HCT116 (cell line): ENCODE data around the gene INPP5E. TPM values are rescaled to one million over a fixed set of nuclear protein-coding genes. Genes with fewer than 3 reads are reported as not detected.

Experiments used
- ATAC-seq: fragments of 200-7000 bp; cut with Tn5 transposase; 2 replicates; pipeline ENCODE4 v1.9.1; 2020; ENCODE audit warnings: mild to moderate bottlenecking, moderate library complexity
- BruUV-seq: library from RNA; stranded (reverse); fragments of 400-500 nt; replicated peaks from 2 replicates; lab custom pipeline; 2021; lab: Mats Ljungman, UMichigan
- CTCF ChIA-PET: fragments of 300-600 bp; sonication (Branson Sonifier 250); formaldehyde crosslinking; loops from one replicate; lab custom pipeline; 2021; ENCODE audit warnings: antibody characterized with exemption; lab: Charles Lee
- POLR2A ChIA-PET: fragments of 300-600, 350-600 bp; sonication (Branson Sonifier 250); formaldehyde crosslinking; loops from one replicate; lab custom pipeline; 2021; ENCODE audit warnings: antibody characterized with exemption; lab: Charles Lee
- RAD21 ChIA-PET, 2 experiments: fragments of 300-600 bp; sonication (Branson Sonifier 250); formaldehyde crosslinking; loops; one replicate each; lab custom pipeline; 2023; ENCODE audit warnings: low total read pairs in 2 of 2; ENCODE audit not compliant: uncharacterized antibody in 2 of 2, unreplicated experiment in 2 of 2, low non-redundant PET in 1 of 2; lab: Charles Lee
- DNase-seq: peaks from one replicate; pipeline ENCODE4 v3.0.0-alpha.2; 2010; ENCODE audit warnings: low read depth, low spot score
- H2AFZ ChIP-seq: fragments of 200-600 bp; shearing (Covaris generic), sonication (generic); 2 replicates; pipeline ENCODE4 v1.6.1; 2017; ENCODE audit warnings: low read depth, mixed run types, mixed read lengths, antibody characterized with exemption, low read length; ENCODE audit not compliant: poor library complexity, severe bottlenecking
- H3K27ac ChIP-seq: 2 replicates; pipeline ENCODE4 v1.5.1; 2012; ENCODE audit warnings: low read depth, low read length
- H3K27me3 ChIP-seq: fragments of 200-600 bp; sonication (generic); 2 replicates; pipeline ENCODE4 v1.6.1; 2016; ENCODE audit warnings: mixed run types, low read length, mixed read lengths; ENCODE audit not compliant: insufficient read depth
- H3K36me3 ChIP-seq, 2 experiments: fragments of 200-500 bp in 1 of 2; fragments of 200-600 bp in 1 of 2; sonication (Bioruptor generic) in 1 of 2; sonication (generic) in 1 of 2; 2 replicates each; pipeline versions ENCODE4 v1.5.1 to v1.6.1; 2014 to 2016; ENCODE audit warnings: low read length in 2 of 2, inconsistent platforms in 1 of 2, mixed read lengths in 1 of 2, mixed run types in 1 of 2; ENCODE audit not compliant: insufficient read depth in 2 of 2, control insufficient read depth in 1 of 2
- H3K4me1 ChIP-seq, 2 experiments: fragments of 200-600 bp in 1 of 2; sonication (generic) in 1 of 2; 2 replicates each; pipeline versions ENCODE4 v1.5.1 to v1.6.1; 2012 to 2017; ENCODE audit warnings: low read length in 2 of 2, inconsistent platforms in 1 of 2, mild to moderate bottlenecking in 1 of 2, mixed read lengths in 1 of 2, mixed run types in 1 of 2, moderate library complexity in 1 of 2; ENCODE audit not compliant: insufficient read depth in 2 of 2, control insufficient read depth in 1 of 2
- H3K4me2 ChIP-seq: fragments of 200-600 bp; sonication (generic); 2 replicates; pipeline ENCODE4 v1.6.1; 2017; ENCODE audit warnings: mixed run types, low read length, mixed read lengths
- H3K4me3 ChIP-seq, 2 experiments: fragments of 200-600 bp in 1 of 2; sonication (generic) in 1 of 2; replicated peaks in 1 of 2; 2 replicates each; pipeline ENCODE4 v1.5.1; 2011 to 2016; ENCODE audit warnings: low read length in 2 of 2, control low read depth in 1 of 2, low read depth in 1 of 2, mild to moderate bottlenecking in 1 of 2, mixed read lengths in 1 of 2, mixed run types in 1 of 2
- H3K79me2 ChIP-seq: fragments of 200-600 bp; sonication (generic); 2 replicates; pipeline ENCODE4 v1.6.1; 2017; ENCODE audit warnings: mild to moderate bottlenecking, mixed run types, low read length, moderate library complexity, mixed read lengths; ENCODE audit not compliant: insufficient read depth
- H3K9ac ChIP-seq: fragments of 200-600 bp; sonication (generic); 2 replicates; pipeline ENCODE4 v1.6.1; 2016; ENCODE audit warnings: low read length, mixed read lengths
- H3K9me2 ChIP-seq: fragments of 200-600 bp; sonication (generic), shearing (Covaris generic); 2 replicates; pipeline ENCODE4 v1.6.1; 2017; ENCODE audit warnings: mixed run types, mild to moderate bottlenecking, moderate library complexity; ENCODE audit not compliant: insufficient read depth
- H3K9me3 ChIP-seq, 2 experiments: fragments of 200-500 bp in 1 of 2; fragments of 200-600 bp in 1 of 2; sonication (Bioruptor generic) in 1 of 2; sonication (generic) in 1 of 2; 2 replicates each; pipeline ENCODE4 v1.6.1; 2014 to 2017; ENCODE audit warnings: low read length in 2 of 2, mixed read lengths in 2 of 2, inconsistent platforms in 1 of 2, low read depth in 1 of 2, mild to moderate bottlenecking in 1 of 2, mixed run types in 1 of 2, moderate library complexity in 1 of 2; ENCODE audit not compliant: control insufficient read depth in 1 of 2, insufficient read depth in 1 of 2
- H4K20me1 ChIP-seq: fragments of 200-600 bp; sonication (generic), shearing (Covaris generic); 2 replicates; pipeline ENCODE4 v1.6.1; 2017; ENCODE audit warnings: mixed run types, mild to moderate bottlenecking, moderate library complexity; ENCODE audit not compliant: insufficient read depth
- EGR1 ChIP-seq: IDR thresholded peaks from 2 replicates; pipeline ENCODE4 v1.6.1; 2012; ENCODE audit warnings: low read depth
- EZH2phosphoT487 ChIP-seq: fragments of 200-600 bp; IDR thresholded peaks from 2 replicates; pipeline ENCODE4 v1.6.1; 2018; ENCODE audit warnings: antibody characterized with exemption, borderline replicate concordance
- POLR2A ChIP-seq: IDR thresholded peaks from 2 replicates; pipeline ENCODE4 v1.7.0; 2011; ENCODE audit warnings: borderline replicate concordance; ENCODE audit not compliant: insufficient read depth, insufficient read length; ENCODE audit errors: extremely low read depth
- POLR2AphosphoS5 ChIP-seq: IDR thresholded peaks from 2 replicates; pipeline ENCODE4 v1.6.1; 2011; ENCODE audit warnings: mild to moderate bottlenecking, low read depth, low read length, moderate library complexity
- SIN3A ChIP-seq: IDR thresholded peaks from 2 replicates; pipeline ENCODE4 v1.6.1; 2012; ENCODE audit warnings: low read depth
- SP1 ChIP-seq: IDR thresholded peaks from 2 replicates; pipeline ENCODE4 v1.6.1; 2012; ENCODE audit warnings: low read depth
- TCF7L2 ChIP-seq: IDR thresholded peaks from 2 replicates; pipeline ENCODE4 v1.7.0; 2011; ENCODE audit warnings: borderline replicate concordance, inconsistent platforms; ENCODE audit not compliant: insufficient read depth, insufficient read length; ENCODE audit errors: extremely low read depth
- YY1 ChIP-seq: IDR thresholded peaks from 2 replicates; pipeline ENCODE4 v1.6.1; 2011; ENCODE audit warnings: low read length, low read depth, moderate library complexity, mild to moderate bottlenecking; ENCODE audit not compliant: insufficient replicate concordance; ENCODE audit errors: extremely low read depth
- ZFX ChIP-seq: fragments of 450-650 bp; IDR thresholded peaks from 2 replicates; pipeline ENCODE4 v1.6.1; 2017
- intact Hi-C: fragments of 100-400 bp; cut with micrococcal nuclease; formaldehyde crosslinking; loops from 2 replicates; pipeline ENCODE4 v1.10.0; 2022
- total RNA-seq: library from RNA; stranded (reverse); gene quantifications from one replicate; pipeline ENCODE4 v1.2.1, GENCODE V29; 2021; ENCODE audit not compliant: unreplicated experiment
- TF ChIP-seq, protein P1 (sequence below): IDR thresholded peaks from 2 replicates; pipeline ENCODE4 v1.6.1; 2012
- TF ChIP-seq, protein P2 (sequence below): IDR thresholded peaks from 2 replicates; pipeline ENCODE4 v1.6.1; 2012; ENCODE audit warnings: low read depth

INPP5E gene
- total RNA-seq, 1 experiment from 2014 or later = 23.8 TPM

DNA sequence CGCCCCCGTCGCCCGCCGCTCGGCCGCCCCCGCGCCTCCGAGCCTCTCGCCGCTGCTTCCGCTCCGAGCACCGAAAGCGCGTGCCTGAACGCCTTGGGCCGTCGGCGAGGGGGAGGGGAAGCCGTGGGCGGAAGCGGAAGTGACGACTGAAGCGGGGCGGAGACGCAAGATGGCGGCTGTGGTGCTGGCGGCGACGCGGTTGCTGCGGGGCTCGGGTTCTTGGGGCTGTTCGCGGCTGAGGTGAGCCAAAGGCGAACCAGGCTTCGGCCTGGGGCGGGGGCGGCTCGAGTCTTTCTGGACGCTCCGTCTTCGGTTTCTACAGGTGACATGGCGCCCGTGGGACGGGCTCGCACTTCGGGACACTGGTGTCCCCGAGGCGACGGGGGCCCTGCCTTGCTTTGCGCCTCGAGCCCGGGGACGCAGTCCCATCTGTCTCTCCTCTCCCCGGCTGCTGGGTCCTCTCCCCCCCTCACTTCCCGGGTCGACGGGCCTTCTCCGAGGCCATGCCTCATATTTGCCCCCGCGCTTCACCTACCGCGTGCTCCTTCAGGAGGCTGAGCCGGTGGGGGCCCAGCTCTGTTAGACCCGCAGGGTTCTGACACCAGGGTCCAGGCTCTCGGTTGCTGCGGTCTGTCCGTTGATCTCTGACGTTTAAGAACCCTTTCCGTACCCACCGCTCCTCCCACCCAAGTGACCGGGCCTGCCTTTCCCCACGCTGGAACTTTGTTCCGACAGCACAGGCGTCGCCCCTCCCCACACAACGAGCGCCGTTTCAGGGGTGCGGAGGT lies 29.0 kb downstream of the INPP5E start, which contains the start of the genes ENTR1 and PMPCA:
TSS of gene ENTR1 (minus strand) at position 115 of the 788 bp plus-strand sequence. CDS start 217 bp downstream, outside the sequence.
TSS of gene PMPCA (plus strand) at position 159 of the 788 bp plus-strand sequence. CDS start at position 170, 11 bp downstream.
- intact Hi-C loops = no loop called here
- peak within 1 kb of the TSS; percentile 97 for H3K9ac ChIP-seq
- peak; percentile 67 for DNase-seq
- ChIA-PET POLR2A (no interaction called here), RAD21 (no interaction called here), CTCF (interaction anchor here (0.8 to 1.5 kb wide), 2 partner anchors 10 to 48 kb away, joined by 3 to 6 read pairs; no protein-coding TSS in a partner anchor)
- peaks cover 12 to 25% of the 10 kb centered on the region in 2 experiments for H3K4me1 ChIP-seq
- peaks cover 84% of the 10 kb centered on the region for H3K79me2 ChIP-seq
- H3K4me2 ChIP-seq = peak within 1 kb of the TSS; percentile 91
- no peaks in the 10 kb centered on the region for H3K27me3 ChIP-seq
- ATAC-seq = peak; percentile 76
- no TSS peak for BruUV-seq
- no peak within 1 kb of the TSS for H2AFZ ChIP-seq
- no peaks in the 10 kb centered on the region for H4K20me1 ChIP-seq
- no peaks in the 10 kb centered on the region for H3K9me2 ChIP-seq
- TF ChIP-seq EGR1 (peak; percentile 94), SP1 (peak; percentile 54; the same call in 1 of the 2 replicates), SIN3A (peak; percentile 97), POLR2A (peak; percentile 69), POLR2AphosphoS5 (peak; percentile 97), TCF7L2 (no peak), YY1 (peak; percentile 97), ZFX (peak; percentile 54; the same call in 1 of the 2 replicates), EZH2phosphoT487 (no peak)
- TF ChIP-seq, protein P1, sequence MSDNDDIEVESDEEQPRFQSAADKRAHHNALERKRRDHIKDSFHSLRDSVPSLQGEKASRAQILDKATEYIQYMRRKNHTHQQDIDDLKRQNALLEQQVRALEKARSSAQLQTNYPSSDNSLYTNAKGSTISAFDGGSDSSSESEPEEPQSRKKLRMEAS = peak; percentile 94
- TF ChIP-seq, protein P2, sequence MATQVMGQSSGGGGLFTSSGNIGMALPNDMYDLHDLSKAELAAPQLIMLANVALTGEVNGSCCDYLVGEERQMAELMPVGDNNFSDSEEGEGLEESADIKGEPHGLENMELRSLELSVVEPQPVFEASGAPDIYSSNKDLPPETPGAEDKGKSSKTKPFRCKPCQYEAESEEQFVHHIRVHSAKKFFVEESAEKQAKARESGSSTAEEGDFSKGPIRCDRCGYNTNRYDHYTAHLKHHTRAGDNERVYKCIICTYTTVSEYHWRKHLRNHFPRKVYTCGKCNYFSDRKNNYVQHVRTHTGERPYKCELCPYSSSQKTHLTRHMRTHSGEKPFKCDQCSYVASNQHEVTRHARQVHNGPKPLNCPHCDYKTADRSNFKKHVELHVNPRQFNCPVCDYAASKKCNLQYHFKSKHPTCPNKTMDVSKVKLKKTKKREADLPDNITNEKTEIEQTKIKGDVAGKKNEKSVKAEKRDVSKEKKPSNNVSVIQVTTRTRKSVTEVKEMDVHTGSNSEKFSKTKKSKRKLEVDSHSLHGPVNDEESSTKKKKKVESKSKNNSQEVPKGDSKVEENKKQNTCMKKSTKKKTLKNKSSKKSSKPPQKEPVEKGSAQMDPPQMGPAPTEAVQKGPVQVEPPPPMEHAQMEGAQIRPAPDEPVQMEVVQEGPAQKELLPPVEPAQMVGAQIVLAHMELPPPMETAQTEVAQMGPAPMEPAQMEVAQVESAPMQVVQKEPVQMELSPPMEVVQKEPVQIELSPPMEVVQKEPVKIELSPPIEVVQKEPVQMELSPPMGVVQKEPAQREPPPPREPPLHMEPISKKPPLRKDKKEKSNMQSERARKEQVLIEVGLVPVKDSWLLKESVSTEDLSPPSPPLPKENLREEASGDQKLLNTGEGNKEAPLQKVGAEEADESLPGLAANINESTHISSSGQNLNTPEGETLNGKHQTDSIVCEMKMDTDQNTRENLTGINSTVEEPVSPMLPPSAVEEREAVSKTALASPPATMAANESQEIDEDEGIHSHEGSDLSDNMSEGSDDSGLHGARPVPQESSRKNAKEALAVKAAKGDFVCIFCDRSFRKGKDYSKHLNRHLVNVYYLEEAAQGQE = no peak
- TF ChIP-seq, all 23 proteins: peak for 8
- peak within 1 kb of the TSS; percentile 93 for H3K27ac ChIP-seq
- no peaks in the 10 kb centered on the region for H3K9me3 ChIP-seq
- H3K36me3 ChIP-seq = peaks cover 36 to 55% of the 10 kb centered on the region in 2 experiments
- peak within 1 kb of the TSS; percentile 78 to 99 for H3K4me3 ChIP-seq
